Measurements from ENCODE around the gene VSIG4.

GRCh38 chrX:65993915-65994460 lies 45.9 kb downstream of the VSIG4 start:
- TF ChIP-seq POLR2A (IDR thresholded peaks at IDR 0.05; ENCODE audit: low read depth, low read length) (no peak), POLR2AphosphoS5 (IDR thresholded peaks at IDR 0.05; ENCODE audit: low read depth, low read length) (no peak)

All from GM12892 (cell line).